SK-N-SH (cell line): ENCODE measurements around the gene IQGAP2. TPM values are rescaled to one million over a fixed set of nuclear protein-coding genes. Genes with fewer than 3 reads are reported as not detected.

ENCODE experiments used
- CTCF ChIA-PET: fragments of 300-600, 350-600 bp; formaldehyde crosslinking; extraction: SDS; loops from one replicate; lab custom pipeline; 2021; lab: Yijun Ruan, JAX
- POLR2A ChIA-PET: fragments of 350-600 bp; sonication (Branson Sonifier 250); formaldehyde crosslinking; extraction: SDS; loops from one replicate; lab custom pipeline; 2020; ENCODE audit warnings: antibody characterized with exemption, inconsistent platforms; lab: Yijun Ruan, JAX
- DNase-seq: peaks from one replicate; pipeline ENCODE4 v3.0.0; 2012
- H2AFZ ChIP-seq: fragments of 200-600 bp; sonication (generic); 2 replicates; pipeline ENCODE4 v1.8.1; 2016; ENCODE audit warnings: antibody characterized with exemption, mild to moderate bottlenecking, low read depth
- H3F3A ChIP-seq: fragments of 200-600 bp; sonication (generic); replicated peaks from 2 replicates; pipeline ENCODE3; 2016; ENCODE audit warnings: antibody characterized with exemption, mild to moderate bottlenecking; ENCODE audit not compliant: insufficient read depth
- H3K27ac ChIP-seq, 2 experiments: fragments of 200-500 bp in 1 of 2; fragments of 200-600 bp in 1 of 2; sonication (Bioruptor generic) in 1 of 2; sonication (generic), shearing (Covaris generic) in 1 of 2; 2 replicates each; pipeline versions ENCODE4 v1.5.1 to v1.6.1; 2014 to 2016; ENCODE audit warnings: low read depth in 2 of 2, inconsistent platforms in 1 of 2, low read length in 1 of 2, mild to moderate bottlenecking in 1 of 2, mixed read lengths in 1 of 2
- H3K27me3 ChIP-seq: fragments of 200-600 bp; sonication (generic), shearing (Covaris generic); 2 replicates; pipeline ENCODE4 v1.6.1; 2016; ENCODE audit warnings: mixed run types; ENCODE audit not compliant: insufficient read depth
- H3K36me3 ChIP-seq, 2 experiments: fragments of 200-500 bp in 1 of 2; fragments of 200-600 bp in 1 of 2; sonication (Bioruptor generic) in 1 of 2; sonication (generic) in 1 of 2; replicated peaks in 1 of 2; 2 replicates each; pipeline versions ENCODE3 to v1.5.1; 2014 to 2016; ENCODE audit warnings: low read length in 1 of 2, mild to moderate bottlenecking in 1 of 2; ENCODE audit not compliant: insufficient read depth in 2 of 2, control insufficient read depth in 1 of 2
- H3K4me1 ChIP-seq, 2 experiments: fragments of 200-500 bp in 1 of 2; fragments of 200-600 bp in 1 of 2; sonication (Bioruptor generic) in 1 of 2; sonication (generic), shearing (Covaris generic) in 1 of 2; 2 replicates each; pipeline versions ENCODE4 v1.5.1 to v1.6.1; 2014 to 2016; ENCODE audit warnings: low read depth in 1 of 2, low read length in 1 of 2, mixed run types in 1 of 2; ENCODE audit not compliant: insufficient read depth in 2 of 2, control insufficient read depth in 1 of 2
- H3K4me2 ChIP-seq: fragments of 200-600 bp; sonication (generic), shearing (Covaris generic); 2 replicates; pipeline ENCODE4 v1.6.1; 2017; ENCODE audit warnings: mixed run types
- H3K4me3 ChIP-seq, 2 experiments: fragments of 200-500 bp in 1 of 2; fragments of 200-600 bp in 1 of 2; sonication (Bioruptor generic) in 1 of 2; sonication (generic), shearing (Covaris generic) in 1 of 2; 2 replicates each; pipeline versions ENCODE4 v1.5.1 to v1.8.1; 2014 to 2016; ENCODE audit warnings: low read depth in 2 of 2, inconsistent platforms in 1 of 2, low read length in 1 of 2, mild to moderate bottlenecking in 1 of 2, mixed read lengths in 1 of 2, moderate library complexity in 1 of 2
- H3K79me2 ChIP-seq: fragments of 200-600 bp; sonication (generic); 2 replicates; pipeline ENCODE4 v1.8.1; 2017; ENCODE audit warnings: mild to moderate bottlenecking; ENCODE audit not compliant: insufficient read depth
- H3K9ac ChIP-seq: fragments of 200-600 bp; sonication (generic); 2 replicates; pipeline ENCODE4 v1.6.1; 2017; ENCODE audit warnings: mixed run types
- H3K9me2 ChIP-seq: fragments of 200-600 bp; sonication (generic); 2 replicates; pipeline ENCODE4 v1.6.1; 2017; ENCODE audit warnings: mixed run types
- H3K9me3 ChIP-seq: fragments of 200-600 bp; sonication (generic); 2 replicates; pipeline ENCODE4 v1.6.1; 2017; ENCODE audit warnings: mixed run types, mild to moderate bottlenecking, moderate library complexity
- H4K20me1 ChIP-seq: fragments of 200-600 bp; sonication (generic); 2 replicates; pipeline ENCODE4 v1.6.1; 2017; ENCODE audit warnings: mild to moderate bottlenecking, mixed run types; ENCODE audit not compliant: insufficient read depth
- CHD2 ChIP-seq: fragments of 150-350 bp; IDR thresholded peaks from 2 replicates; pipeline ENCODE4 v1.6.1; 2018; ENCODE audit warnings: low read length; ENCODE audit not compliant: partially characterized antibody
- EP300 ChIP-seq, 2 experiments: IDR thresholded peaks; 2 replicates each; pipeline versions ENCODE4 v1.4.0 to v1.6.1; 2012; ENCODE audit warnings: borderline replicate concordance in 1 of 2, low read depth in 1 of 2, low read length in 1 of 2
- FOXM1 ChIP-seq: IDR thresholded peaks from 2 replicates; pipeline ENCODE4 v1.4.0; 2012; ENCODE audit warnings: low read depth, mild to moderate bottlenecking
- GATA2 ChIP-seq: sonication (generic); formaldehyde crosslinking; IDR thresholded peaks from 2 replicates; pipeline ENCODE4 v1.5.0; 2020; ENCODE audit warnings: mild to moderate bottlenecking, missing genetic modification reagents
- IRF3 ChIP-seq: fragments of 150-350 bp; IDR thresholded peaks from 2 replicates; pipeline ENCODE4 v1.6.1; 2016; ENCODE audit warnings: mild to moderate bottlenecking, low read depth, low read length
- MEF2A ChIP-seq: IDR thresholded peaks from 2 replicates; pipeline ENCODE4 v1.4.0; 2012; ENCODE audit warnings: low read depth, borderline replicate concordance
- MXI1 ChIP-seq: IDR thresholded peaks from 2 replicates; pipeline ENCODE4 v1.6.1; 2012; ENCODE audit warnings: mild to moderate bottlenecking, low read depth, low read length, improper control_type of control experiment
- RAD21 ChIP-seq: IDR thresholded peaks from 2 replicates; pipeline ENCODE4 v1.6.1; 2012; ENCODE audit warnings: mild to moderate bottlenecking, low read length
- RCOR1 ChIP-seq: fragments of 150-350 bp; IDR thresholded peaks from 2 replicates; pipeline ENCODE4 v1.6.1; 2017; ENCODE audit warnings: antibody characterized with exemption, low read length
- RXRA ChIP-seq: IDR thresholded peaks from 2 replicates; pipeline ENCODE4 v1.4.0; 2012; ENCODE audit warnings: low read depth, mild to moderate bottlenecking, borderline replicate concordance
- TAF1 ChIP-seq: IDR thresholded peaks from 2 replicates; pipeline ENCODE4 v1.6.1; 2012; ENCODE audit warnings: low read depth, mild to moderate bottlenecking, low read length, moderate library complexity, borderline replicate concordance
- TCF12 ChIP-seq: IDR thresholded peaks from 2 replicates; pipeline ENCODE4 v1.4.0; 2012
- TEAD4 ChIP-seq: IDR thresholded peaks from 2 replicates; pipeline ENCODE4 v1.4.0; 2012; ENCODE audit warnings: mild to moderate bottlenecking, borderline replicate concordance; ENCODE audit not compliant: insufficient read depth
- YY1 ChIP-seq: IDR thresholded peaks from 2 replicates; pipeline ENCODE4 v1.4.0; 2012; ENCODE audit warnings: low read depth, mild to moderate bottlenecking
- ZBTB33 ChIP-seq: IDR thresholded peaks from 2 replicates; pipeline ENCODE4 v1.4.0; 2012; ENCODE audit warnings: low read depth, borderline replicate concordance
- WGBS: methylation state at CpG from one replicate; pipeline ENCODE4 v1.1.6; 2017; ENCODE audit warnings: low lambda C conversion rate; 5-methylcytosine and 5-hydroxymethylcytosine counted together
- polyA plus RNA-seq, 3 experiments: library from polyadenylated mRNA; depleted of rRNA; stranded (reverse); fragments of >200 nt; gene quantifications; 2 replicates each; pipeline ENCODE4 v1.2.3, GENCODE V29; 2012
- TF ChIP-seq, protein P1 (sequence below): IDR thresholded peaks from 2 replicates; pipeline ENCODE4 v1.4.0; 2012; ENCODE audit warnings: low read depth
- TF ChIP-seq, protein P2 (sequence below): IDR thresholded peaks from 2 replicates; pipeline ENCODE4; 2012

The IQGAP2 gene
- polyA plus RNA-seq, 1 of the 3 experiments (the other 2 are of a cell fraction), result 2.1 TPM

- no peak overlapping the region for H3K4me3 ChIP-seq
- no peak overlapping the region for H2AFZ ChIP-seq
- no peaks in the 10 kb centered on the region for H3K9me3 ChIP-seq
- no peak overlapping the region for H3K27ac ChIP-seq
- no peak for DNase-seq
- H3K4me2 ChIP-seq, result no peak overlapping the region
- no peaks in the 10 kb centered on the region for H4K20me1 ChIP-seq
- H3K79me2 ChIP-seq, result no peaks in the 10 kb centered on the region
- no peaks in the 10 kb centered on the region for H3K27me3 ChIP-seq
- H3K9me2 ChIP-seq, result no peaks in the 10 kb centered on the region
- ChIA-PET POLR2A (no interaction called here), CTCF (no interaction called here)
- no peak overlapping the region for H3K9ac ChIP-seq
- 88% methylated on average over 4 of the region's 4 CpGs for WGBS
- H3K4me1 ChIP-seq, result peaks cover 3 to 6% of the 10 kb centered on the region in 2 experiments; a peak in 3 of 4 replicates
- TF ChIP-seq GATA2, result no peak
- TF ChIP-seq, protein P1, sequence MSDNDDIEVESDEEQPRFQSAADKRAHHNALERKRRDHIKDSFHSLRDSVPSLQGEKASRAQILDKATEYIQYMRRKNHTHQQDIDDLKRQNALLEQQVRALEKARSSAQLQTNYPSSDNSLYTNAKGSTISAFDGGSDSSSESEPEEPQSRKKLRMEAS, result no peak
- no peak for TF ChIP-seq RCOR1
- no peak for TF ChIP-seq RAD21
- H3K36me3 ChIP-seq, result no peaks in the 10 kb centered on the region
- H3F3A ChIP-seq, result no peaks in the 10 kb centered on the region
These were observed 84.3 kb downstream of the IQGAP2 start for GRCh38 chr5:76487386-76487785.

DNA sequence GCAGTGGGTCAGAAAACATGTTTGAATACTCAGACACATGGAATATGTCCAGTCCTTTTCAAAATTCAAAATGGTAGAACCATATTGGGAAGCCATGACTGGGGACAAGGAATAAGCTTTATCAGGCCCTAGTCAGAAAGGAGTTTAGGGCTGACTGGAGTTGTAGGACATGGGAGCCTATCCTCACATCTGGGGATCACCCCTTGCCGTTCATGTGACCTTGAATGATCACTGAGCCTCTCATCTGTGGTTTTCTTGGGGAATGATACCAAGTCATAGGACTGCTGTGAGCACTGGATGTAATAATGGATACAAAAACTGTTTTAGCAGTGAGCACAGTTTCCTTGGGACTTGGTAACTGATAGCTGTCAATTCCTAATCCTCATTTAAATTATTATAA, 84.7 kb downstream of the IQGAP2 start:
- H3K27me3 ChIP-seq, result no peaks in the 10 kb centered on the region
- H3K79me2 ChIP-seq, result no peaks in the 10 kb centered on the region
- H3K9ac ChIP-seq, result no peak overlapping the region
- H3K36me3 ChIP-seq, result no peaks in the 10 kb centered on the region
- TF ChIP-seq MXI1, result no peak
- TF ChIP-seq ZBTB33, result no peak
- TF ChIP-seq EP300 (IDR thresholded peaks at IDR 0.05; ENCODE audit: borderline replicate concordance in 1 of 2, low read depth in 1 of 2, low read length in 1 of 2), result no peak
- TF ChIP-seq TEAD4, result no peak
- TF ChIP-seq CHD2, result no peak
- TF ChIP-seq YY1, result no peak
- TF ChIP-seq GATA2, result no peak
- no peak for TF ChIP-seq MEF2A
- TF ChIP-seq IRF3, result no peak
- TF ChIP-seq RXRA, result no peak
- no peak for TF ChIP-seq TCF12
- TF ChIP-seq, protein P2, sequence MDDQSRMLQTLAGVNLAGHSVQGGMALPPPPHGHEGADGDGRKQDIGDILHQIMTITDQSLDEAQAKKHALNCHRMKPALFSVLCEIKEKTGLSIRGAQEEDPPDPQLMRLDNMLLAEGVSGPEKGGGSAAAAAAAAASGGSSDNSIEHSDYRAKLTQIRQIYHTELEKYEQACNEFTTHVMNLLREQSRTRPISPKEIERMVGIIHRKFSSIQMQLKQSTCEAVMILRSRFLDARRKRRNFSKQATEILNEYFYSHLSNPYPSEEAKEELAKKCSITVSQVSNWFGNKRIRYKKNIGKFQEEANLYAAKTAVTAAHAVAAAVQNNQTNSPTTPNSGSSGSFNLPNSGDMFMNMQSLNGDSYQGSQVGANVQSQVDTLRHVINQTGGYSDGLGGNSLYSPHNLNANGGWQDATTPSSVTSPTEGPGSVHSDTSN, result no peak
- no peak for TF ChIP-seq TAF1
- no peak for TF ChIP-seq FOXM1
- H4K20me1 ChIP-seq, result no peaks in the 10 kb centered on the region
- no peak overlapping the region for H3K27ac ChIP-seq
- no peak overlapping the region for H2AFZ ChIP-seq
- H3K4me3 ChIP-seq, result no peak overlapping the region
- H3F3A ChIP-seq, result no peaks in the 10 kb centered on the region
- no peak for DNase-seq
- peaks cover 3 to 6% of the 10 kb centered on the region in 2 experiments; a peak in 3 of 4 replicates for H3K4me1 ChIP-seq
- H3K9me2 ChIP-seq, result no peaks in the 10 kb centered on the region
- ChIA-PET POLR2A (no interaction called here), CTCF (no interaction called here)
- no peak overlapping the region for H3K4me2 ChIP-seq
- WGBS, result 93% methylated on average over 1 of the region's 1 CpG
- H3K9me3 ChIP-seq, result no peaks in the 10 kb centered on the region
